Fibroblast of pulmonary artery (primary cell): ENCODE data around the gene TMEM121B.

ENCODE experiments used
- DNase-seq: peaks from one replicate; pipeline ENCODE4 v3.0.0-alpha.2; 2010; ENCODE audit warnings: low read depth
- H3K4me3 ChIP-seq: replicated peaks from 2 replicates; pipeline ENCODE4 v1.5.1; 2011; ENCODE audit warnings: low read depth, mild to moderate bottlenecking, control low read depth, low read length, moderate library complexity
- CTCF ChIP-seq: IDR thresholded peaks from 2 replicates; pipeline ENCODE4 v1.5.1; 2011; ENCODE audit warnings: mild to moderate bottlenecking, control low read depth, low read length, inconsistent platforms; ENCODE audit errors: missing control alignments

TMEM121B gene

GRCh38 chr22:17158568-17159503, 37.7 kb upstream of the TMEM121B start, which contains the start of gene HDHD5:
Gene HDHD5 (minus strand): TSS chr22:17159277. CDS start chr22:17159251, 26 bp downstream.
- H3K4me3 ChIP-seq = peak within 1 kb of the TSS; percentile 72
- no peak for TF ChIP-seq CTCF
- DNase-seq = peak; percentile 87

GRCh38 chr22:17158176-17158567, 37.0 kb upstream of the TMEM121B start:
- no peak for TF ChIP-seq CTCF
- H3K4me3 ChIP-seq = peak overlapping the region; percentile 72
- no peak for DNase-seq

- DNase-seq = no peak
- no peak for TF ChIP-seq CTCF
- H3K4me3 ChIP-seq = no peak overlapping the region
Measured at GRCh38 chr22:17157714-17158113, 36.6 kb upstream of the TMEM121B start.

- no peak for TF ChIP-seq CTCF
- DNase-seq = no peak
Measured at GRCh38 chr22:17155941-17156340, 34.8 kb upstream of the TMEM121B start.

GRCh38 chr22:17152971-17153370, 31.8 kb upstream of the TMEM121B start:
- DNase-seq = no peak
- TF ChIP-seq CTCF = no peak
- H3K4me3 ChIP-seq = no peak overlapping the region

More at GRCh38 chr22:17155941-17156340, 34.8 kb upstream of the TMEM121B start:
- H3K4me3 ChIP-seq = no peak overlapping the region

- H3K4me3 ChIP-seq = no peak overlapping the region
- DNase-seq = no peak
- TF ChIP-seq CTCF = no peak
Measured at GRCh38 chr22:17152340-17152739, 31.2 kb upstream of the TMEM121B start.
